SH-SY5Y (cell line): ENCODE data around the gene CPLANE2.

Source experiments
- GATA2 ChIP-seq: IDR thresholded peaks from 2 replicates; pipeline ENCODE4 v1.6.1; 2011; ENCODE audit warnings: mild to moderate bottlenecking, low read depth, low read length
- GATA3 ChIP-seq: IDR thresholded peaks from 2 replicates; pipeline ENCODE4 v1.6.1; 2011; ENCODE audit warnings: low read depth, mild to moderate bottlenecking, low read length, moderate library complexity

The CPLANE2 gene

DNA sequence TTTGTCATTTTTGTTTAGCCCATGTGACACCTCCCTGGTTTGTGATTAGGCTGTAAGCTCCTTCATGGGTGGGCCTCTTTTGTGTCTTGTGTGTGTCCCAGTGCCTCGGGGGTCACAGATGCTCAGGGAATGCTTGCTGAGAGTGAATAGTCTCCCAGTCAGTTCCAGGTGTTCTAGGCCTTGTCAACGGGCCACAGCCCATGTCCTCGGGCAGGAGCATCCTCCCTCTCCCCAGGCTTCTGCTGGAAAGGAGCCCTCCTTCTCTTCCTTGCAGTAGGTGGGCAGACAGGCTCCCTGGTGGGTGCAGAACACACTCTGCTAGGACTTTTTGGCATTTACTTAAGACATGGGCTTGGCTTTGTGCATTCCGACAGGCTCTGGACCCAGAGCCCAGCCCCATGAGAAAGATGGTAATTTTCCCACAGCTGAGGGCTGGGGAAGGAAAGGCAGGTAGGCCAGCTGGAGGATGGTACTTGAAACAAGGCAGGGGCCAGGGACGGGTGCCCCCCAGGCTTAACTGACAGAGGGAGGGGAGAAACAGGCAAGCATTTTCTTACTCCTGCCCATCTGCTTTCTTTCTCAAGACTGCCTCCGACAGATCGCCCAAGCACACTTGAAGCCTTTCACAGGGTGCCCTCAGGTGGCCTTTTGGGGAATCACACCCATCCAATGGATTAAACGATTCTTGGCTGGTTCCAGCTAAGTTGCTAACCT, 7.1 kb upstream of the CPLANE2 start:
- no peak for TF ChIP-seq GATA3
- TF ChIP-seq GATA2, result no peak

- TF ChIP-seq GATA2 (no peak), GATA3 (no peak)
These were observed 6.2 kb upstream of the CPLANE2 start for GRCh38 chr1:16243215-16243610.

DNA sequence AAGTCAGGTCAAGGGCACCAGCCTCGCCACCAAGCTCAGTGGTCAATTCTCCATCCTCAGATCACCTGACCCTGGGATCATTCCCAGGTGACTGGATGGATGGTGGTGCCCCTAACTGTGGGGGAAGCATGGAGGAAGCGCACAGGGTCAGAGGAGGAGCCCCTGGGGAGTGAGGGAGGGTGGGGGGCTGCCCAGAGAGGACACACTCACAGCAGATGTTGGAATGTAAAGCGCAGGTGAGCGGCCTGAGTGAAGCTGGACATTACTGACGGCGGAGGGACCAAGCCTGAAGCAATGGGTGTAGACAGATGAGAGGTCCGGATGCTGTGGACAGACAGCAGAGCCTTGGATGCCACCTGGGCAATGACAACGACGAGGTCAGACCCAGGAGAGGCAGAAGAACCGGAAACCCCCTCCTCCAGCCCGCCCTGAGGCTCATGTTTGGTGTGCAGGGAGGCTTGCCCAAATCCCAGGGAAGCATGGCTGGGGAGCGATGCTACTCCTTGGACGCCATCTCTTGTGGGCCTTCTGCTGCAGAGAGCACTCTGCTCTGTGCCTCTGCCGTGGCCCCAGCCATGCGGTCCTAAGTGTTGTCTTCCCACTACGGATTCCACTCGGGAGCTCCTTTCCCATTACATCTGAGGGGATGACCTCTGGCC, 5.7 kb upstream of the CPLANE2 start:
- TF ChIP-seq GATA2 (no peak), GATA3 (no peak)

- TF ChIP-seq GATA2 (no peak), GATA3 (no peak)
These were observed 4.3 kb upstream of the CPLANE2 start for GRCh38 chr1:16241221-16241708.

DNA sequence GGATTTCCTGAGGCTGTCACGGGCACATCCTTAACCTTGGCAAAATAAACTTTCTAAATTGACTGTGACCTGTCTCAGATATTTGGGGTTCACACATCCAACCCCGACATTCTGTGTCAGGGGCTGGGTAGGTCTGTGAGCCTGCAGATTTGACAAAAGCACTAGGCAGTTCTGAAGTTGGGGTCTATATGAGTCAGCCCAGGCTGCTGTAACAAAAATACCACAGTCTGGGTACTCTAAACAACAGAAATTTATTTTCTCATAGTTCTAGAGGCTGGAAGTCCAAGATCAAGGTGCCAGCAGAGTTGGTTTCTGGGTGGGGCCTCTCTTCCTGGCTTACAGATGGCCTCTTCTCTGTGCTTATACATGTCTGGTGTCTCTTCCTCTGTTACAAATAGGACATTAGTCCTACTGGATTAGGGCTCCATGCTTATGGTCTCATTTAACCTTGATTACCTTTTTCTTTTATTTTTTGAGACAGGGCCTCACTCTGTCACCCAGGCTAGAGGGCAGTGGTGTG, 3.0 kb upstream of the CPLANE2 start:
- no peak for TF ChIP-seq GATA3
- TF ChIP-seq GATA2, result no peak

GRCh38 chr1:16237343-16237830, 404 bp upstream of the CPLANE2 start:
- no peak for TF ChIP-seq GATA3
- TF ChIP-seq GATA2, result no peak

DNA sequence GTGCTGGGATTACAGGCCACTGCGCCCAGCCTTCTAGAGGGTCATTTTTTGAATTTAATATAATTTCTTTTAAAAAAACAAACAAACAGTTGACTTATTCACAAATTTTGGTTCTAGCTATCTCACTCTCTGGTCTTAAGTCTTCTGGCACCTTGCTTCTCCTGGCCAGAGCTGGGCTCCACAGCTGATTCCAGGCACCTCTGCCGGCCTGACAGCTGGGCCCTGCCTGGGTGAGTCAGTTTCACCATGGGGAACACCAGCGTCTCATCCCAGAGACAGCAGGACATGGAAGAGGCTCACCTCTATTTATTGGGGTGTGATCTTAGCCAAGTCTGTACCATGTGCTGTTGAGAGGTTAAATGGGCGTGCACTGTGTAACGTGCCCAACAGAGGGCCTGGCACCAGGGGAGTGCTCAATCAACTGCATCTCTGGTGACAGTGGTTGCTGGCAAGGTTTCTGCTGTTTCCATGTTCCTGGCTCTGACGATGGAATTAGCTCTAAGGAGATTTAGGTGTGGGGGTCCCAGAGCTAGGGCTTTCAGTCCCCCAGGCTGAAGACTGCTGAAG, 956 bp downstream of the CPLANE2 start:
- no peak for TF ChIP-seq GATA3
- no peak for TF ChIP-seq GATA2

GRCh38 chr1:16235347-16235746, 1.6 kb downstream of the CPLANE2 start:
- TF ChIP-seq GATA2 (no peak), GATA3 (no peak)

GRCh38 chr1:16233431-16233830, 3.6 kb downstream of the CPLANE2 start:
- no peak for TF ChIP-seq GATA2

GRCh38 chr1:16232316-16232710, 4.7 kb downstream of the CPLANE2 start:
- TF ChIP-seq GATA2 (no peak), GATA3 (no peak)

- no peak for TF ChIP-seq GATA3
- TF ChIP-seq GATA2, result no peak
These were observed 5.4 kb downstream of the CPLANE2 start for GRCh38 chr1:16231331-16232315.

DNA sequence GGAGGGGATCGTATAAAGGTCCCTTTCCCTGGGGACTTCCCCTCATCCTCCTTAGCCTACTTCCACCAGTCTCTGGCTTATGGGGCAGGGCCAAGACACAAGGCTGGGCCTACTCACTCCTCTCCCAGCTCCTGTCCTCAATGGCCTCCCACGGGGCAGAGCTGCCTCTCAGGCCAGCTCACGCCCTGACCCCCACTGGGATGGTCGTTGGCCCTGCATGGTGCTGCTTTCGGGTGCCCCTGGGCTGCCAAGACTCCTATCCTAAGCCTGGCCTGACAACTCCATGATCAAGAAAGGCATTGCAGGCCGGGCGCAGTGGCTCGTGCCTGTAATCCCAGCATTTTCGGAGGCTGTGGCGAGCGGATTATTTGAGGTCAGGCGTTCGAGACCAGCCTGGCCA, 6.2 kb downstream of the CPLANE2 start:
- no peak for TF ChIP-seq GATA3
- TF ChIP-seq GATA2, result no peak

- TF ChIP-seq GATA3 (no peak), GATA2 (no peak)
These were observed 6.8 kb downstream of the CPLANE2 start for GRCh38 chr1:16229976-16230740.
